ENCODE measurements around the gene DDX39B.
"Not testable (repeated sequence)": the region's sequence is repeated elsewhere in the genome, so short reads cannot be mapped to it uniquely, and the experiment has no call there.

DDX39B gene

DNA sequence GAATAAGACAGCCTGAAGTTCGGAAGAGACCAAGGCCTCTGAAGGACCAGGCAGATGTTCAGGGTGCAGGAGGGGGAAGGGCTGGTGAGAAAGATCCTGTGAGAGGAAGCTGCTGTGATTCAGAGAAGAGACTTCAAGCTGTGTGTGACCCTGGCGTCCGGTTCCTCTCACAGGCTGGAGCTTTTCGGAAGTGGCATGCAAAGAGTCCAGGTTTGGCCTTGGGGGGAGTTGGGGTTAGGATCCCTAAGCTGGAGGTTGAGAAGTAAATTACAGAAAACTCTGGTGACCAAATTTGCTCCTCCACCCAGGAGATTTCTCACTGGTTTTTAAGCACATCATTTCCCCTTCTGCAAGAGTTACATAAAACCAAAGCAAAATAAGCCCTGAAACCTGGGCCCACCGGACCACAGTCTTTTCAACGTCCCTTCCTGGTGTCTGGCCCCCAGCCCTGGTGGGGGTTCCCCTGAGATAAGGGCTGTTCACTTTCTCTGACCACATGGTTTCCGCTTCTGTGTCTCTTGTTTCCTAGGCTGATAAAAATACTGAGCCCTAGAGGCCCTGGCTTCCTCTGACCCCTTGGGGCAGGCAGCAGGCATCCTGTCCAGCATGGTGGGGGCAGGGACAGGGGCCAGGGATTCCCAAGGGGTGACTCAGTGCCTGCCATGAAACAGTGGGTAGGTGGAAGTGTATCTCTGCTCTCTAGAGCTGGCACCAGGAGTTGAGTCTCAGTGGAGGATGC is 18.3 kb upstream of the DDX39B start:
- TF ChIP-seq, protein P1, sequence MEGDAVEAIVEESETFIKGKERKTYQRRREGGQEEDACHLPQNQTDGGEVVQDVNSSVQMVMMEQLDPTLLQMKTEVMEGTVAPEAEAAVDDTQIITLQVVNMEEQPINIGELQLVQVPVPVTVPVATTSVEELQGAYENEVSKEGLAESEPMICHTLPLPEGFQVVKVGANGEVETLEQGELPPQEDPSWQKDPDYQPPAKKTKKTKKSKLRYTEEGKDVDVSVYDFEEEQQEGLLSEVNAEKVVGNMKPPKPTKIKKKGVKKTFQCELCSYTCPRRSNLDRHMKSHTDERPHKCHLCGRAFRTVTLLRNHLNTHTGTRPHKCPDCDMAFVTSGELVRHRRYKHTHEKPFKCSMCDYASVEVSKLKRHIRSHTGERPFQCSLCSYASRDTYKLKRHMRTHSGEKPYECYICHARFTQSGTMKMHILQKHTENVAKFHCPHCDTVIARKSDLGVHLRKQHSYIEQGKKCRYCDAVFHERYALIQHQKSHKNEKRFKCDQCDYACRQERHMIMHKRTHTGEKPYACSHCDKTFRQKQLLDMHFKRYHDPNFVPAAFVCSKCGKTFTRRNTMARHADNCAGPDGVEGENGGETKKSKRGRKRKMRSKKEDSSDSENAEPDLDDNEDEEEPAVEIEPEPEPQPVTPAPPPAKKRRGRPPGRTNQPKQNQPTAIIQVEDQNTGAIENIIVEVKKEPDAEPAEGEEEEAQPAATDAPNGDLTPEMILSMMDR (conservative IDR thresholded peaks at IDR 0.05): no peak
- no peak overlapping the region for H3K27ac ChIP-seq

DNA sequence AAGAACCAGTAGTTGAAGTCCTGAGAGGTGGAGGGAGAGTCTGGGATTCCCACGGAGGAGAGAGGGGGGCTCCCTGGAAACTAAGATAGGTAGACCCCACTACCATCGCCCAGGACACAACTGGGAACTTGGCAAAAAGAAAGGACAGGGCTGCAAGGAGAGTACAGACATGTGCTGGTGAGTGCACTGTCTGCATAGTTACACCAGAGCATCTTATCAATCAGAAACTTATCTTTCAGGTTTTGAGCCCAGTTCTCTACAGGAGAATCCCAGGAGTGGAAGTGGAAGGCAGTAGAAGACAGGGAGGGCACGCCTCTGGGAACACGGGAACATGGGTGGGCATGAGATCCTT is 17.8 kb upstream of the DDX39B start:
- H3K27ac ChIP-seq: no peak overlapping the region
- TF ChIP-seq, protein P1 (conservative IDR thresholded peaks at IDR 0.05): no peak

DNA sequence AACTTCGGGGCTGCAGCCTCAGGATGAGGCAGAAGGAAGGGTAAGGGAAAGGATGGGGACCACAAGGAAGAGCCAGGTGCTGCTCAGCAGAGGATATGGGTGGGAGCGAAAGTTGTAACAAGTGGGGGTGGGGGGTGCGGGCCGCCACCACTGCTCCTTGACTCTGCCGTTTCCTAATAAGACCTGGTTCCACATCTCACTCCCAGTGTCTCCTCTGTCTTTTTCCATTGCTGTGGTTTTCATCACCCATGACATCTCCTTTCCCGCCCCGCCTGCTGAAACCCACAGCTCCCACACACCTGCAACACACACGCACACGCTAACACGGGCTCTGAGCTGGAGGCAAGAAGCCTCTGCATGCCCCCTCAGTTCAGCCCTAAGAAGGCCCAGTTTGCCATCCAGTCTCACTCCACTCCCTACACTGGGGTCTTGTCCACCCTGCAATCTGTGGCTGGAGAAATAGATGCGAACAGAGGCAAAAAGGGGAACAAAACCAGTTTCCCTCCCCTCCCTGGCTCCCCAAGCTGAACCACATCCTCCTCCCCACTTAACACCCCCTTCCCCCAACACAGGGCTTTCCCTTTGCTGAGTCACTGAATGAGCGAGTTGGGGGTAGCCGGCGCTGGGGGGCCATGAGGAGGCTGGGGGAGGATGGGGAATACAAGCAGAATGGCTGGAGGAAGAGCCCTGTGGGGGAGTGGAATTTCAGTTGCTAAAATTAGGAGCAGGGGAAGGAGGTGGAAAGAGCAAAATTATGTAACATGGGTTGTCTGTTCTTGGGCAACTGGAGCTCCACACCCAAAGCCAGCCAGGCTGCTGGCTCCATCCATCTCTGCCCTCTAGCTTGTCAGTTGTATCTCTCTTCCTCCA is 17.1 kb upstream of the DDX39B start:
- no peak overlapping the region for H3K27ac ChIP-seq
- TF ChIP-seq, protein P1 (conservative IDR thresholded peaks at IDR 0.05): no peak

DNA sequence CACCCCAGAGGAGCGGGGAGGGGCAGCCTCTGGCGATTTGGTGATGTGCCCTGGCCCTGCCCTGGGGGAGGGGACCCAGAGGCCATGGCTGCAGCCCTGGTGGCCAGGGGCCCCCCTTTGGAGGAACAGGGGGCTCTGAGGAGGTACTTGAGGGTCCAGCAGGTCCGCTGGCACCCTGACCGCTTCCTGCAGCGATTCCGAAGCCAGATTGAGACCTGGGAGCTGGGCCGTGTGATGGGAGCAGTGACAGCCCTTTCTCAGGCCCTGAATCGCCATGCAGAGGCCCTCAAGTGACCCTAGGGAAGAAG is 16.5 kb upstream of the DDX39B start:
- no peak overlapping the region for H3K27ac ChIP-seq
- TF ChIP-seq, protein P1 (conservative IDR thresholded peaks at IDR 0.05): no peak

DNA sequence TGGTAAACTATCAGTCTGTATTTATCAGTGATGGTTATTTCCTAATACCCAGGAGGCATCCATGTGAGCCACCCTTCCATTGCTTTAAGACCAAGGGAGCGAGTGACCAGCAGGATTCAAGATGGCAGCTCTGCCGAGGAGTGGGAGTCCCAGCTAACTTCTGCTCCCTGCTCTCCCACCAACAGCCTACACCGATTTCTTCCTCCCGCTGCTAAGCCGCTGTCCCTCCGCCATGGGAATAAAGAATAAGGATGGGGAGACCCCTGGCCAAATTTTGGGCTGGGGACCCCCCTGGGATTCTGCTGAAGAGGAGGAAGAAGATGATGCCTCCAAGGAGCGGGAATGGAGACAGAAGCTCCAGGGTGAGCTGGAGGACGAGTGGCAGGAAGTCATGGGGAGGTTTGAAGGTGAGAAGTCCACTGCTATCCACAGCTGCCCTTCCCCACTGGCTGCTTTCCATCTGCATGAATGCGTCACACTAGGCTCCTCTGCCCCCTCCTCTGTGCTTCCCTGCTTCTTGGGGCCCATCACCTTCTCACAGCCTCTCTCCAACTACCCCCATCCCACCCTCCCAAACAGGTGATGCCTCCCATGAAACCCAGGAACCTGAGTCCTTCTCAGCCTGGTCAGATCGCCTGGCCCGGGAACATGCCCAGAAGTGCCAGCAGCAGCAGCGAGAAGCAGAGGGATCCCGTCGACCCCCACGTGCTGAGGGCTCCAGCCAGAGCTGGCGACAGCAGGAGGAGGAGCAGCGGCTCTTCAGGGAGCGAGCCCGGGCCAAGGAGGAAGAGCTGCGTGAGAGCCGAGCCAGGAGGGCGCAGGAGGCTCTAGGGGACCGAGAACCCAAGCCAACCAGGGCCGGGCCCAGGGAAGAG is 15.9 kb upstream of the DDX39B start:
- H3K27ac ChIP-seq: no peak overlapping the region
- TF ChIP-seq, protein P1 (conservative IDR thresholded peaks at IDR 0.05): no peak

- TF ChIP-seq, protein P1 (conservative IDR thresholded peaks at IDR 0.05): no peak
- H3K27ac ChIP-seq: no peak overlapping the region
Measured at GRCh38 chr6:31556307-31556706, 14.5 kb upstream of the DDX39B start.

DNA sequence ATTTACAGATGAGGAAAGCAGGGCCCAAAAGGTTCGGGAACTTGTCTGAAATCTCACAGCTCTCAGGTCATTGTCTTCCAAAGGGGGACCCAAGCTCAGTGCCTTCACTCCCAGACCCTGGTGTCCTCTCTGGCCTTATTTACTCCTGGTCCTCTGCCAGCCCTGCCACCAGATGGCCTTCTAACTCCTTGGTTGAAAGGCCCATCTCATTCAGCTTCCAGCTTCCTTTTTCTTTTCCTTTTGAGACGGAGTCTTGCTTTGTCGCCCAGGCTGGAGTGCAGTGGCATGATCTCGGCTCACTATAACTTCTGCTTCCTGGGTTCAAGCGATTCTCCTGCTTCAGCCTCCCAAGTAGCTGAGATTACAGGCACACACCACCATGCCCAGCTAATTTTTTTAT is 9.6 kb upstream of the DDX39B start:
- TF ChIP-seq, protein P1 (conservative IDR thresholded peaks at IDR 0.05): peak; percentile 46
- H3K27ac ChIP-seq: not testable (repeated sequence)

All from VCaP (cell line).